Measurements from ENCODE around the gene CALML5.

CALML5 gene

DNA sequence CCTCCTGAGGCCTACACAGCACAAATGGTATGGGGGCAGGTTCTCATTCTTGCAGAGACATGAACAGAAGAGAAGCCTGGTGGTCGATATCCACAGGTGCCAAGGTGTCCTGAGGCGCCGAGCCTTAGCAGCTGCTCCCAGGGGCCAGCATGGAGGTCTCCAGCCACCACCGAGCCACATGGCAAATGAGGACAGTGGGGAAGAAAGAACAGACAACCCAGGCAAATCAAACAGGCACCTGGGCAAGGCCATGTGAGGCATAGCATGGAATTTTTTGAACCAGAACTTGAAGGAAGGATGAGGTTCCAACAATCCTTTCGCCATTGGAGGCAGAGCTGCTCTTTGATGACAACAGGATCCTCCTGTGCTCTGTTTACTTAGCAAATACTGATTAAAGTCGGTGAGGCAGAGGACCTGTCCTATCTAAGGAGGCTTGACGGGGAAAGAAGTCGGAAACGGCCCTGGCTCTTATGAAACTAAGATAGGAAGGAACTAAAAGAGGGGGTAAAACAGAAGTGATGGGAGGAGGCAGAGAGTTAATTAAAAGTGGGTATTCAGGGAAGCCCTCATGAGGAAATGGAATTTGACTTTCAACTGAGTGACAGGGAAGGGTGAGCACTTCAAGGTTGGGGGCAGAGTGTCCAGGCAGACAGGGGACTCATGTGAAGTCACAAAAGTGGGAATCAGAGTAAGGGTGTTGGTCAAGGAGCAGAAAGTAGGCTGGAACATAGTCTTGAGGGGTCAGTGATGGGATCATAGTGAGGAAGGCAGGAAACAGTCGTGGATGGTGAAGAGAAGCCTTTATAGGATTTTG is 16.8 kb upstream of the CALML5 start:
- H3K36me3 ChIP-seq (ENCODE audit: control insufficient read depth in 5 of 5, insufficient read depth in 5 of 5, low read length in 5 of 5), result no peaks in the 10 kb centered on the region
- H3K9me3 ChIP-seq (ENCODE audit: control insufficient read depth in 5 of 5, low read length in 5 of 5), result no peaks in the 10 kb centered on the region
- no peak overlapping the region for H3K27ac ChIP-seq (ENCODE audit: low read depth, low read length)
- H3K9ac ChIP-seq (ENCODE audit: low read length in 5 of 5), result no peak overlapping the region
- H3K4me1 ChIP-seq (ENCODE audit: control insufficient read depth in 5 of 5, insufficient read depth in 5 of 5, low read length in 5 of 5), result peaks cover 0 to 4% (median 0%) of the 10 kb centered on the region in 5 donors
- peaks cover 0 to 4% (median 0%) of the 10 kb centered on the region in 5 donors for H3K27me3 ChIP-seq (ENCODE audit: control insufficient read depth in 5 of 5, insufficient read depth in 4 of 5, low read length in 5 of 5)
- no peak overlapping the region for H3K4me3 ChIP-seq (ENCODE audit: low read depth in 1 of 5, low read length in 5 of 5)

DNA sequence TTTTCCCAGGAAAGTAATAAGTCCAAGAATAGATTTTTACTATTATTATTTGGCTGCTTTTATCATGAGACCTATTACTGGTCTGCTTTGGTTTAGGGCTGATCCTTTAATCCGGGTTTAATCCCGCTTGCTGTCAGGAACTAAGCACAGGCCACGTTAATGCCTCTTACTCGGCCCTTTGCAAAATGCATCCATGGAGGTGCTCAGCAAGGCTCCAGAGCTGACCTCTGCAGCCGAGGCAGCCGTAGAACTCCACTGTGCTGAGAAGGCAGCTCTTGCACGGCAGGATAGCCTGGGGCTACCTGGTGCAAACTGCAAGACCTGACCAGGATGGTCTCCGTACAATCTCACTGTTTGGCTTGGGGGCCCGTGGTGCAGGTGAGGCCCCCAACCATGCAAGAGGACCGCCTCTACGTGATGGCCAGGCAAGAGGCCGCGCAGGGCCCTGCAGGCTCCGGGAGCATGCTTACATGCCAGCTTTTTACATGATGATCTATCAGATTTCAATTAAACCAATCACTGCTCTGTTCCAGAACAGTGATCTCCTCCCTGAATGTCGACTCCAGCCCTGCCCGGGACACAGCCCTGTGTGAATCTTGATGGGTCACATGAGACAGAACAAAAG is 15.0 kb upstream of the CALML5 start:
- Histone ChIP-seq H3K36me3 (ENCODE audit: control insufficient read depth in 5 of 5, insufficient read depth in 5 of 5, low read length in 5 of 5) (no peaks in the 10 kb centered on the region), H3K27me3 (ENCODE audit: control insufficient read depth in 5 of 5, insufficient read depth in 4 of 5, low read length in 5 of 5) (peaks cover 0 to 4% (median 0%) of the 10 kb centered on the region in 5 donors), H3K4me1 (ENCODE audit: control insufficient read depth in 5 of 5, insufficient read depth in 5 of 5, low read length in 5 of 5) (peaks cover 0 to 6% (median 0%) of the 10 kb centered on the region in 5 donors), H3K9ac (ENCODE audit: low read length in 5 of 5) (no peak overlapping the region), H3K9me3 (ENCODE audit: control insufficient read depth in 5 of 5, low read length in 5 of 5) (no peaks in the 10 kb centered on the region), H3K27ac (ENCODE audit: low read depth, low read length) (no peak overlapping the region), H3K4me3 (ENCODE audit: low read depth in 1 of 5, low read length in 5 of 5) (no peak overlapping the region)

DNA sequence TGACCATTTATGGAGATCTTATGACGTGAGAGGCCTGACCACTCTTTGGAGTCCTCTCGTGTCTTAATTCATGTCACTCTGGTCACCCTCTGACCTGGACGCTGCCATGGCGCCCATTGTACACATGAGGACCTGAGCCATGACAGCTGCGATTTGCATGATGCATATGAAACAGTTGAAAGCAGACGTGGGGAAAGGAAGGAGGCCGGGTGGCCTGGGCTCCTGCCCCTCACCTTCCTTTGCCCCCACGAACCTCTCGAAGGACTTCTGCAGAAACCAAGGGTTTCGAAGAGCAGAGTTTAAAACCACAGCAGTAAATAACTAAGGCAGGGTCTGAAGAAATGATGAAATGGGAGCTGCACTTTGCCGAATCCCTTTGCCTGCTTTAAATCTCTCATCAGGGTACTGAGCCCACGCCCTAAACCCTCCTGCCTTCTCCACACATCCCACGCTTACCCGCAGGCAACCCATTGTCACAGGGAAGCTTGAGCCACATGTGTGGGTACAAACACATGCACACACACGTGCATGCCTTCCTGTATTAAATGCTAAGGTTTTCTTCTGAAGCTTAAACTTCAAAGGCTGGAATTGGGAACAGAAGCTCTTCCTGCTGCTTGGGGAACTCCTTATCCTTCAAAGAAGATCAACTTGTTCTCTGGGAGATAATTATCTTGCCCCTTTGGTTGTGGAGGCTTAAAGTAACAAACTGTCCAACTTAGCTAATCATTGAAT is 13.7 kb upstream of the CALML5 start:
- H3K27me3 ChIP-seq (ENCODE audit: control insufficient read depth in 5 of 5, insufficient read depth in 4 of 5, low read length in 5 of 5), result peaks cover 0 to 4% (median 0%) of the 10 kb centered on the region in 5 donors
- no peak overlapping the region for H3K9ac ChIP-seq (ENCODE audit: low read length in 5 of 5)
- H3K27ac ChIP-seq (ENCODE audit: low read depth, low read length), result no peak overlapping the region
- no peaks in the 10 kb centered on the region for H3K9me3 ChIP-seq (ENCODE audit: control insufficient read depth in 5 of 5, low read length in 5 of 5)
- peaks cover 0 to 6% (median 0%) of the 10 kb centered on the region in 5 donors for H3K4me1 ChIP-seq (ENCODE audit: control insufficient read depth in 5 of 5, insufficient read depth in 5 of 5, low read length in 5 of 5)
- H3K36me3 ChIP-seq (ENCODE audit: control insufficient read depth in 5 of 5, insufficient read depth in 5 of 5, low read length in 5 of 5), result no peaks in the 10 kb centered on the region
- no peak overlapping the region for H3K4me3 ChIP-seq (ENCODE audit: low read depth in 1 of 5, low read length in 5 of 5)

- H3K27me3 ChIP-seq (ENCODE audit: control insufficient read depth in 5 of 5, insufficient read depth in 4 of 5, low read length in 5 of 5), result peaks cover 0 to 4% (median 0%) of the 10 kb centered on the region in 5 donors
- H3K4me3 ChIP-seq (ENCODE audit: low read depth in 1 of 5, low read length in 5 of 5), result no peak overlapping the region
- H3K9me3 ChIP-seq (ENCODE audit: control insufficient read depth in 5 of 5, low read length in 5 of 5), result no peaks in the 10 kb centered on the region
- H3K9ac ChIP-seq (ENCODE audit: low read length in 5 of 5), result no peak overlapping the region
- H3K4me1 ChIP-seq (ENCODE audit: control insufficient read depth in 5 of 5, insufficient read depth in 5 of 5, low read length in 5 of 5), result peaks cover 0 to 6% (median 0%) of the 10 kb centered on the region in 5 donors
- no peaks in the 10 kb centered on the region for H3K36me3 ChIP-seq (ENCODE audit: control insufficient read depth in 5 of 5, insufficient read depth in 5 of 5, low read length in 5 of 5)
- no peak overlapping the region for H3K27ac ChIP-seq (ENCODE audit: low read depth, low read length)
These were observed 13.0 kb upstream of the CALML5 start for GRCh38 chr10:5512331-5512730.

DNA sequence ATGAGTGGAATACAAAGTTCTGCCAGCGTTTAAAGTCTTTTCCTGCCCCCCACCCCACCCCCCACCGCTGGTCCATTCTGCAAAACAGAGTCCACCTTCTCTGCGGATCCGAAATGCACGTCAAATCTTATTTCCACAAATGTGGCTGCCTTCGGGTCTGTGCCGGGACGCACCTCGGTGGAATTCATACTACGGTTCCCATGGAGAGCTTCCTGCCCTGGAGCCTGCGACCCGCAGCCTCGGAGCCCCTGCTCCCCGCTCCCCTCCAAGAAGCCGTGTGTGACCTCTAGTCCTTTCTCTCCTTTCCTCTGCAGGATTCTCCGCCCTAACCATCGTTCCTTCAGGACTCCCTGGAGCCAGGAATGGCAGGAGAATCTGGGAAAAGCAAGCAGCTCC is 12.5 kb upstream of the CALML5 start:
- Histone ChIP-seq H3K4me1 (ENCODE audit: control insufficient read depth in 5 of 5, insufficient read depth in 5 of 5, low read length in 5 of 5) (peaks cover 0 to 6% (median 0%) of the 10 kb centered on the region in 5 donors), H3K9ac (ENCODE audit: low read length in 5 of 5) (no peak overlapping the region), H3K9me3 (ENCODE audit: control insufficient read depth in 5 of 5, low read length in 5 of 5) (no peaks in the 10 kb centered on the region), H3K36me3 (ENCODE audit: control insufficient read depth in 5 of 5, insufficient read depth in 5 of 5, low read length in 5 of 5) (no peaks in the 10 kb centered on the region), H3K27ac (ENCODE audit: low read depth, low read length) (no peak overlapping the region), H3K4me3 (ENCODE audit: low read depth in 1 of 5, low read length in 5 of 5) (no peak overlapping the region), H3K27me3 (ENCODE audit: control insufficient read depth in 5 of 5, insufficient read depth in 4 of 5, low read length in 5 of 5) (peaks cover 0 to 4% (median 0%) of the 10 kb centered on the region in 5 donors)

DNA sequence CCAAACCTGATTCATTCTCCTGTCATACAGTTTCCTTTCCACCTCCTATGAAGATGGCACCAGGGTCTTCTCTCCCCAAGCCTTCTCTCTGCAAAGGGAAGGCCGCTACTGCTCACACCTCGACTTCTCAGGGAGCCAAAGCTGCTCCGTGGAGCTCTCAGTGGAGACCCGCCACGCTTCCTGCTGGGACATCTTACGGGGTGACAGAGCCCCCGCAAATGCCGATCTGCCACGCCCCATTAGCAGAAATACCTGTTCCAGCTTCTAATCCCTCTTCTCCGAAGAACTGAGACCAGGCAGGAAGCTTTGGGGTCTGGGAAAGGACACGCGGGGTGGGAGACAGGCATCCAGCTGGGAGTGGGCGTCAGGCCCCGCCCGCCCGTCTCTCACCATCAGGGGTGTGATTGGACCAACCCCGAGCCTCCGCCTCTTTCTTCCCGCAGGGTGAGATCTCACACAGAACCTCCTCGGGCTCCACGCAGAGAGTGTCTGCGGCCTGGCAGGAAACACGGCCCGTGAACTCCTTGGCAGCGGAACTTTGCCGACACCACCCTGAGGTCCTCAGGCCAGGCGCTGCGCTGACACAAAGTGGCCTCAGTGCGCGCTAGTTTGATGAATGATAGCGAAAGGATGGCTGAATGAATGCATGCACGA is 12.0 kb upstream of the CALML5 start:
- peaks cover 0 to 4% (median 0%) of the 10 kb centered on the region in 5 donors for H3K27me3 ChIP-seq (ENCODE audit: control insufficient read depth in 5 of 5, insufficient read depth in 4 of 5, low read length in 5 of 5)
- H3K9ac ChIP-seq (ENCODE audit: low read length in 5 of 5), result no peak overlapping the region
- no peak overlapping the region for H3K4me3 ChIP-seq (ENCODE audit: low read depth in 1 of 5, low read length in 5 of 5)
- peaks cover 0 to 6% (median 3%) of the 10 kb centered on the region in 5 donors for H3K4me1 ChIP-seq (ENCODE audit: control insufficient read depth in 5 of 5, insufficient read depth in 5 of 5, low read length in 5 of 5)
- H3K27ac ChIP-seq (ENCODE audit: low read depth, low read length), result no peak overlapping the region
- H3K9me3 ChIP-seq (ENCODE audit: control insufficient read depth in 5 of 5, low read length in 5 of 5), result no peaks in the 10 kb centered on the region
- no peaks in the 10 kb centered on the region for H3K36me3 ChIP-seq (ENCODE audit: control insufficient read depth in 5 of 5, insufficient read depth in 5 of 5, low read length in 5 of 5)

GRCh38 chr10:5510281-5511072 is 11.1 kb upstream of the CALML5 start:
- Histone ChIP-seq H3K9ac (ENCODE audit: low read length in 5 of 5) (no peak overlapping the region), H3K9me3 (ENCODE audit: control insufficient read depth in 5 of 5, low read length in 5 of 5) (no peaks in the 10 kb centered on the region), H3K4me1 (ENCODE audit: control insufficient read depth in 5 of 5, insufficient read depth in 5 of 5, low read length in 5 of 5) (peaks cover 0 to 6% (median 4%) of the 10 kb centered on the region in 5 donors), H3K4me3 (ENCODE audit: low read depth in 1 of 5, low read length in 5 of 5) (no peak overlapping the region), H3K36me3 (ENCODE audit: control insufficient read depth in 5 of 5, insufficient read depth in 5 of 5, low read length in 5 of 5) (no peaks in the 10 kb centered on the region), H3K27ac (ENCODE audit: low read depth, low read length) (no peak overlapping the region), H3K27me3 (ENCODE audit: control insufficient read depth in 5 of 5, insufficient read depth in 4 of 5, low read length in 5 of 5) (peaks cover 0 to under 1% (median 0%) of the 10 kb centered on the region in 5 donors)

GRCh38 chr10:5509691-5510090 is 10.3 kb upstream of the CALML5 start:
- Histone ChIP-seq H3K36me3 (ENCODE audit: control insufficient read depth in 5 of 5, insufficient read depth in 5 of 5, low read length in 5 of 5) (no peaks in the 10 kb centered on the region), H3K27ac (ENCODE audit: low read depth, low read length) (no peak overlapping the region), H3K9me3 (ENCODE audit: control insufficient read depth in 5 of 5, low read length in 5 of 5) (no peaks in the 10 kb centered on the region), H3K9ac (ENCODE audit: low read length in 5 of 5) (no peak overlapping the region), H3K4me1 (ENCODE audit: control insufficient read depth in 5 of 5, insufficient read depth in 5 of 5, low read length in 5 of 5) (peaks cover 0 to 6% (median 4%) of the 10 kb centered on the region in 5 donors), H3K4me3 (ENCODE audit: low read depth in 1 of 5, low read length in 5 of 5) (no peak overlapping the region), H3K27me3 (ENCODE audit: control insufficient read depth in 5 of 5, insufficient read depth in 4 of 5, low read length in 5 of 5) (no peaks in the 10 kb centered on the region)

- Histone ChIP-seq H3K27ac (ENCODE audit: low read depth, low read length) (no peak overlapping the region), H3K36me3 (ENCODE audit: control insufficient read depth in 5 of 5, insufficient read depth in 5 of 5, low read length in 5 of 5) (no peaks in the 10 kb centered on the region), H3K9me3 (ENCODE audit: control insufficient read depth in 5 of 5, low read length in 5 of 5) (no peaks in the 10 kb centered on the region), H3K27me3 (ENCODE audit: control insufficient read depth in 5 of 5, insufficient read depth in 4 of 5, low read length in 5 of 5) (no peaks in the 10 kb centered on the region), H3K4me3 (ENCODE audit: low read depth in 1 of 5, low read length in 5 of 5) (no peak overlapping the region), H3K9ac (ENCODE audit: low read length in 5 of 5) (no peak overlapping the region), H3K4me1 (ENCODE audit: control insufficient read depth in 5 of 5, insufficient read depth in 5 of 5, low read length in 5 of 5) (peaks cover 0 to 6% (median 4%) of the 10 kb centered on the region in 5 donors)
These were observed 9.9 kb upstream of the CALML5 start for GRCh38 chr10:5509236-5509635.
